GM12878 (cell line): ENCODE data around the gene CDH2. TPM values are rescaled to one million over a fixed set of nuclear protein-coding genes. Genes with fewer than 3 reads are reported as not detected.

Source experiments
- ATAC-seq: fragments of 200-7000 bp; cut with Tn5 transposase; 3 replicates; pipeline ENCODE4 v1.9.1; 2020; ENCODE audit warnings: mild to moderate bottlenecking, moderate library complexity
- BruUV-seq: library from RNA; stranded (reverse); fragments of 400-500 nt; replicated peaks from 2 replicates; lab custom pipeline; 2021; lab: Mats Ljungman, UMichigan
- CTCF ChIA-PET: fragments of 300-600 bp; sonication (Branson Sonifier 250); formaldehyde crosslinking; extraction: SDS; loops from one replicate; lab custom pipeline; 2021; ENCODE audit warnings: inconsistent platforms; lab: Yijun Ruan, JAX
- POLR2A ChIA-PET: fragments of 350-600 bp; formaldehyde crosslinking; extraction: SDS; loops from one replicate; lab custom pipeline; 2021; ENCODE audit warnings: inconsistent platforms; lab: Charles Lee
- RAD21 ChIA-PET: fragments of 300-600 bp; sonication (Branson Sonifier 250); formaldehyde crosslinking; loops from one replicate; lab custom pipeline; 2023; ENCODE audit warnings: antibody characterized with exemption; ENCODE audit not compliant: unreplicated experiment; lab: Charles Lee
- SMC1A ChIA-PET: fragments of 300-600 bp; sonication (Branson Sonifier 250); formaldehyde crosslinking; loops from one replicate; lab custom pipeline; 2023; ENCODE audit not compliant: unreplicated experiment, uncharacterized antibody; lab: Charles Lee
- DNase-seq: peaks from one replicate; pipeline ENCODE4 v3.0.0-alpha.2; 2011; ENCODE audit warnings: low read depth, low spot score
- FAIRE-seq: peaks from 3 replicates; lab custom pipeline; 2011; peaks lifted over from hg19 to GRCh38; lab: Jason Lieb, UNC
- H2AFZ ChIP-seq: 2 replicates; pipeline ENCODE4 v1.6.0; 2011; ENCODE audit warnings: low read depth, low read length, control low read depth; ENCODE audit not compliant: control insufficient read depth
- H3K27ac ChIP-seq: 2 replicates; pipeline ENCODE4 v1.5.1; 2011; ENCODE audit warnings: control low read depth; ENCODE audit not compliant: control insufficient read depth, insufficient read depth
- H3K27me3 ChIP-seq, 2 experiments: replicated peaks in 1 of 2; 2 replicates each; pipeline versions ENCODE4 v1.6.0 to v1.6.1; 2011; ENCODE audit warnings: low read length in 1 of 2; ENCODE audit not compliant: control insufficient read depth in 2 of 2, insufficient read depth in 2 of 2
- H3K36me3 ChIP-seq, 2 experiments: 2 replicates each; pipeline ENCODE4 v1.5.1; 2011; ENCODE audit warnings: low read length in 1 of 2; ENCODE audit not compliant: control insufficient read depth in 2 of 2, insufficient read depth in 2 of 2
- H3K4me1 ChIP-seq: 2 replicates; pipeline ENCODE4 v1.6.1; 2011; ENCODE audit warnings: mild to moderate bottlenecking, low read length, moderate library complexity, mixed read lengths; ENCODE audit not compliant: control insufficient read depth, insufficient read depth
- H3K4me2 ChIP-seq: 2 replicates; pipeline ENCODE4 v1.6.0; 2011; ENCODE audit warnings: control low read depth; ENCODE audit not compliant: control insufficient read depth, insufficient read depth
- H3K4me3 ChIP-seq: fragments of 200-600 bp; sonication (generic); 2 replicates; pipeline ENCODE4 v1.5.1; 2016
- H3K79me2 ChIP-seq: 2 replicates; pipeline ENCODE4 v1.6.0; 2011; ENCODE audit warnings: low read length; ENCODE audit not compliant: control insufficient read depth, insufficient read depth
- H3K9ac ChIP-seq: 2 replicates; pipeline ENCODE4 v1.8.0; 2011; ENCODE audit warnings: low read length, control low read depth, mixed read lengths; ENCODE audit not compliant: control insufficient read depth, insufficient read depth
- H3K9me3 ChIP-seq: replicated peaks from 3 replicates; pipeline ENCODE4 v1.5.1; 2011; ENCODE audit warnings: mild to moderate bottlenecking, low read length; ENCODE audit not compliant: control insufficient read depth, insufficient read depth
- H4K20me1 ChIP-seq: 2 replicates; pipeline ENCODE4 v1.6.0; 2011; ENCODE audit not compliant: control insufficient read depth, insufficient read depth
- BMI1 ChIP-seq: fragments of 450-650 bp; IDR thresholded peaks from 2 replicates; pipeline ENCODE4 v1.6.1; 2016; ENCODE audit warnings: mild to moderate bottlenecking, moderate library complexity, borderline replicate concordance
- BRCA1 ChIP-seq: IDR thresholded peaks from 2 replicates; pipeline ENCODE4 v1.6.1; 2011; ENCODE audit warnings: low read depth, low read length, improper control_type of control experiment
- CBX5 ChIP-seq: sonication (generic); IDR thresholded peaks from 2 replicates; pipeline ENCODE4 v1.6.1; 2016; ENCODE audit warnings: low read depth, moderate library complexity, mild to moderate bottlenecking, inconsistent platforms
- FOXM1 ChIP-seq: IDR thresholded peaks from 2 replicates; pipeline ENCODE4 v1.6.1; 2012; ENCODE audit warnings: low read depth, mild to moderate bottlenecking, inconsistent platforms, low read length, moderate library complexity
- PML ChIP-seq: IDR thresholded peaks from 2 replicates; pipeline ENCODE4 v1.6.1; 2012; ENCODE audit warnings: low read length, inconsistent platforms
- RFX5 ChIP-seq: IDR thresholded peaks from 2 replicates; pipeline ENCODE4 v1.6.1; 2011; ENCODE audit warnings: low read depth, low read length, improper control_type of control experiment
- TAF1 ChIP-seq: IDR thresholded peaks from 2 replicates; pipeline ENCODE4 v1.6.1; 2011; ENCODE audit warnings: mild to moderate bottlenecking, low read depth, low read length, borderline replicate concordance
- WGBS: methylation state at CpG from one replicate; pipeline ENCODE4 v1.1.6; 2016; ENCODE audit warnings: low lambda C conversion rate; ENCODE audit not compliant: insufficient replicate concordance, insufficient coverage; ENCODE audit errors: missing lambda C conversion rate; 5-methylcytosine and 5-hydroxymethylcytosine counted together
- in situ Hi-C: fragments of 300-500 bp; cut with MboI; formaldehyde crosslinking; loops from 9 replicates; pipeline ENCODE4 v1.14.3; 2018; ENCODE audit warnings: mixed read lengths
- intact Hi-C: fragments of 100-400 bp; cut with micrococcal nuclease; formaldehyde crosslinking; loops from one replicate; pipeline ENCODE4 v1.14.2; 2022; ENCODE audit not compliant: unreplicated experiment
- polyA plus RNA-seq, 11 experiments: library from polyadenylated mRNA; depleted of rRNA in 4 of 11; unstranded in 6 of 11; stranded (reverse) in 5 of 11; fragments of >200 nt; fragmentation: Nextera tagmentation in 4 of 11; fragmentation: Illumina TruSeq in 1 of 11; extraction: Ambion mirVana in 4 of 11; extraction: Trizol in 1 of 11; gene quantifications; 1 replicate in 1 of 11; 2 replicates in 10 of 11; pipeline versions ENCODE4 v1.2.1 to v1.2.3, GENCODE V29; 2011 to 2016; ENCODE audit warnings: inconsistent platforms in 2 of 11, missing spikeins in 2 of 11, low read depth in 1 of 11
- total RNA-seq, 4 experiments: library from RNA; depleted of rRNA in 3 of 4; stranded (reverse); fragments of >200 nt in 3 of 4; fragmentation: Illumina TruSeq in 1 of 4; extraction: Trizol in 1 of 4; gene quantifications; 2 replicates each; pipeline versions ENCODE4 v1.2.1 to v1.2.3, GENCODE V29; 2013 to 2021
- TF ChIP-seq, protein P1 (sequence below): IDR thresholded peaks from 2 replicates; pipeline ENCODE4 v1.6.1; 2012; ENCODE audit warnings: low read depth, low read length, improper control_type of control experiment

Gene CDH2
- total and polyA plus RNA-seq, 10 of the 15 experiments (the other 5 are each of a cell fraction or from before 2014, with no cell fraction given): 0.01 to 0.25 (median 0.06) TPM; not detected in 4

DNA sequence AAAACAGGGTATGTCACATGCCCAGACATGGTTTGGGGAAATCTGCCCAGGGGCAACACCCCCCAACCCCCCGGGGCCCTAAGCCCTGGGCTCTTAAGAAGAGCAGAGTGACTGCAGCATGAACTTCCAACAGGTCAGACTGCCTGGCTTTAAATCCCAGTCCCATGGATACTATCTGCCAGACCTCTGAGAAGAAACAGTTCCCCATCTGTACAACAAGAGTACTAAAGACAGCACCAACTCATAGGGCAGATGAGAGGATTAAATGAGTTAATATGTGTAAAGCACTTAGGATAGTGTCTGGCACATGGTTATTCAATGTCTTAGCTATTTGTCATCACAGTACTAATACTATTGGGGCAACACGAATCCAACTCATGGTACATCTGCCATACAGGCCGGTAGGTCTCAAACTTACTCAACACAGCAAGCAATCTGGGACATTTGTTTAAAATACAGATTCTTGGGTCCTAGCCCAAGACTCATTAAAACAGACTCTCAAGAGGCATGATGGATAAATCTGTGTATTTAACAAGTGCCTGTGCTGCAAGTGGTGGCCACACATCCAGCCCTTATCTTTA is 23.4 kb downstream of the CDH2 start:
- no peak overlapping the region for H2AFZ ChIP-seq
- H3K9ac ChIP-seq: no peak overlapping the region
- H3K9me3 ChIP-seq: no peaks in the 10 kb centered on the region
- TF ChIP-seq, protein P1, sequence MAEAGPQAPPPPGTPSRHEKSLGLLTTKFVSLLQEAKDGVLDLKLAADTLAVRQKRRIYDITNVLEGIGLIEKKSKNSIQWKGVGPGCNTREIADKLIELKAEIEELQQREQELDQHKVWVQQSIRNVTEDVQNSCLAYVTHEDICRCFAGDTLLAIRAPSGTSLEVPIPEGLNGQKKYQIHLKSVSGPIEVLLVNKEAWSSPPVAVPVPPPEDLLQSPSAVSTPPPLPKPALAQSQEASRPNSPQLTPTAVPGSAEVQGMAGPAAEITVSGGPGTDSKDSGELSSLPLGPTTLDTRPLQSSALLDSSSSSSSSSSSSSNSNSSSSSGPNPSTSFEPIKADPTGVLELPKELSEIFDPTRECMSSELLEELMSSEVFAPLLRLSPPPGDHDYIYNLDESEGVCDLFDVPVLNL: no peak
- TF ChIP-seq RFX5 (no peak), BRCA1 (no peak), FOXM1 (no peak), TAF1 (no peak), PML (no peak), BMI1 (no peak), CBX5 (no peak)
- TF ChIP-seq, all 136 proteins: peak for 0
- Histone ChIP-seq H3K4me1 (no peaks in the 10 kb centered on the region), H3K79me2 (no peaks in the 10 kb centered on the region), H3K4me2 (no peak overlapping the region), H3K27ac (no peak overlapping the region), H3K4me3 (no peak overlapping the region), H3K27me3 (no peaks in the 10 kb centered on the region; a peak in 1 of 4 replicates), H4K20me1 (no peaks in the 10 kb centered on the region), H3K36me3 (no peaks in the 10 kb centered on the region)
- ATAC-seq (no peak), DNase-seq (no peak), FAIRE-seq (no peak)
- intact Hi-C loops: no loop called here
- CTCF ChIA-PET: no interaction called here
- POLR2A ChIA-PET: no interaction called here
- in situ Hi-C loops: no loop called here
- RAD21 ChIA-PET: no interaction called here
- no TSS peak for BruUV-seq
- WGBS: 18% methylated on average over 3 of the region's 3 CpGs
- SMC1A ChIA-PET: interaction anchor here (1.0 to 1.4 kb wide), 3 partner anchors 10 to 19 kb away, joined by 3 read pairs; no protein-coding TSS in a partner anchor
